ENCODE measurements around the gene SPAG6.

Gene SPAG6

GRCh38 chr10:22445495-22445894 lies 100.2 kb downstream of the SPAG6 start:
- H3K27ac ChIP-seq: no peak overlapping the region
- no peak for TF ChIP-seq ZFX (IDR thresholded peaks at IDR 0.05)
- TF ChIP-seq, protein P1, sequence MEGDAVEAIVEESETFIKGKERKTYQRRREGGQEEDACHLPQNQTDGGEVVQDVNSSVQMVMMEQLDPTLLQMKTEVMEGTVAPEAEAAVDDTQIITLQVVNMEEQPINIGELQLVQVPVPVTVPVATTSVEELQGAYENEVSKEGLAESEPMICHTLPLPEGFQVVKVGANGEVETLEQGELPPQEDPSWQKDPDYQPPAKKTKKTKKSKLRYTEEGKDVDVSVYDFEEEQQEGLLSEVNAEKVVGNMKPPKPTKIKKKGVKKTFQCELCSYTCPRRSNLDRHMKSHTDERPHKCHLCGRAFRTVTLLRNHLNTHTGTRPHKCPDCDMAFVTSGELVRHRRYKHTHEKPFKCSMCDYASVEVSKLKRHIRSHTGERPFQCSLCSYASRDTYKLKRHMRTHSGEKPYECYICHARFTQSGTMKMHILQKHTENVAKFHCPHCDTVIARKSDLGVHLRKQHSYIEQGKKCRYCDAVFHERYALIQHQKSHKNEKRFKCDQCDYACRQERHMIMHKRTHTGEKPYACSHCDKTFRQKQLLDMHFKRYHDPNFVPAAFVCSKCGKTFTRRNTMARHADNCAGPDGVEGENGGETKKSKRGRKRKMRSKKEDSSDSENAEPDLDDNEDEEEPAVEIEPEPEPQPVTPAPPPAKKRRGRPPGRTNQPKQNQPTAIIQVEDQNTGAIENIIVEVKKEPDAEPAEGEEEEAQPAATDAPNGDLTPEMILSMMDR (conservative IDR thresholded peaks at IDR 0.05): no peak

GRCh38 chr10:22447068-22447467 lies 101.8 kb downstream of the SPAG6 start:
- H3K27ac ChIP-seq: no peak overlapping the region

DNA sequence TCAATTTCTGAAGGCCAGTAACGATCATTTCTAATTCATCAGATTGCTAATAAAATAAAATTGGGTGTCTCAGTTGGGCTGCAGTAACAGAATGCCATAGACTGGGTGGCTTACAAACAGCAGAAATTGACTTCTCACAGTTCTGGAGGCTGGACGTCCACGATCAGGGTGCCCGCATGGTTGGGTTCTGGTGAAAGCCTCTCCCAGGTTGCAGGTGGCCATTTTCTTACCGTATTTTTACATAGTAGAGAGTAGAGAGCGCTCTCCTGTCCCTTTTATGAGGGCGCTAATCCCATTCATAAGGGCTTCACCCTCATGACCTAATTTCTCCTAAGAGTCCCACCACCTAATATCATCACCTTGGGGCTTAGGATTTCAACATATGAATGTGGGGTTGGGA lies 106.0 kb downstream of the SPAG6 start:
- TF ChIP-seq, protein P1 (conservative IDR thresholded peaks at IDR 0.05): no peak
- TF ChIP-seq ZFX (IDR thresholded peaks at IDR 0.05): no peak
- no peak overlapping the region for H3K27ac ChIP-seq

More at GRCh38 chr10:22447068-22447467, 101.8 kb downstream of the SPAG6 start:
- TF ChIP-seq ZFX (IDR thresholded peaks at IDR 0.05): no peak
- TF ChIP-seq, protein P1 (conservative IDR thresholded peaks at IDR 0.05): no peak

DNA sequence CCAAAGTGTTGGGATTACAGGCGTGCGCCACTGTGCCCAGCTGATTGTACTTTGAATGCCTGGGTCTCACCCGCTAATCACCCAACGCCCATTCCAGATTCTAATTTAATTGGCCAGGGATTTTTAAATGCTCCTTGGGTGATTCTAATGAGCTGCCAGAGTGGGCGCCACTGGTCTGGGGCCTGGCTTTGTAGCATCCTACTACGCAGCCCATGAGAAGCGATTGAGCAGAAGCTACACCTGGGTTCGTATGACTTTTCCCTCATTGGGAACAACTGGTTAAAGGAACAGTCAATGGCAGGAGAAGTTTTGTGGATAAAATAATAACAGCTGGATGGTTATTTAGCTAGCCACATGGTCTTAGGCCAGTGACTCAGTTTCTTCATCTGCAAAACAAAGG lies 108.0 kb downstream of the SPAG6 start:
- no peak for TF ChIP-seq ZFX (IDR thresholded peaks at IDR 0.05)
- TF ChIP-seq, protein P1 (conservative IDR thresholded peaks at IDR 0.05): no peak
- no peak overlapping the region for H3K27ac ChIP-seq

DNA sequence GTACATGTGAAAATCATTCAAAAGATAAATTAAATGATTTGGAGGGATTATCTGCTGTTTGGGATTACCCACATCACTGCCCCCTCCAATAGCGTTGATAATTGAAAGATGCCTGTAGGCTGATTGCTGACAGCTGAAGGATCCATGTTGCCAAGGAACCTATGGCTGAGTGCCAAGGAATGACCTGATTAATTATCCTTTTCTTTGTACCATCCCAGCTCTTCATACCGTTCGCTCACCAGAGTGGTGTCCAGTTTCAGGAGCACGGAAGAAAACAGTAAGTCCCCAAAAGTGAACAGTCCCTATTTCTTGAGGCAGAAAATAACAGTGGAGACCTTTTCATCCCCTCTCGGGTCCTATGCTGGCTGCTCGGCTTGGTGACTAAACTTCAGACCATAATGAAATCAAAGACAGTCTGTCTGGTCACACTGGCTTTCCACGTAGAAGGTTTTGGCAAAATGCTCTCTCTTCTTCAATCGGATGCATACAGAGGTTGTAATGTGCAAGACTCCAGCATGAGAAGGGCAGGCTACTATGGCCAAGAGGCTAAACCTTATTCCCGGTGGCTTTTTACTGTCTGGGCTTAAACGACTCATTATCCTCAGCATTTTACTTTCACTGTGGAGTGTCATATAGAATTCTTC lies 108.8 kb downstream of the SPAG6 start:
- no peak for TF ChIP-seq ZFX (IDR thresholded peaks at IDR 0.05)
- TF ChIP-seq, protein P1 (conservative IDR thresholded peaks at IDR 0.05): no peak
- no peak overlapping the region for H3K27ac ChIP-seq

DNA sequence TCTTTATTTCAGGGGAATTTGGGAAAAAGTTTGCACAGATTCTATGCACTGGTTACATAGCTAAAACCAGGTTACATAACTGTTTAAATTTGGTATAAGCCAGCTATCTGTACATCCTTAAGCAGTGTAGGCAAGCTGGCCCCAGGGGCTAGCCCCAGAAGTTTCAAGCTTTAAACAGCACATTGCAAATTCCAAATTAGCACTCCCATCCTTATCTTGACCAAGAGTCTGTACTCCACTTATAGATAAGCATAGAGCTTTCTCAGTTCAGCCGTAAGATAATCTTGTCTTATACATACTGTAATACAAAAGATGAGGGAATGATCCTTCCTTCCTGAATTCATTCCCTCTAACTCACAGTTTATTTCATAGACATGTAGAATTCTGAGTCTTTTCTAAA lies 109.3 kb downstream of the SPAG6 start:
- no peak overlapping the region for H3K27ac ChIP-seq
- TF ChIP-seq, protein P1 (conservative IDR thresholded peaks at IDR 0.05): no peak
- TF ChIP-seq ZFX (IDR thresholded peaks at IDR 0.05): no peak

DNA sequence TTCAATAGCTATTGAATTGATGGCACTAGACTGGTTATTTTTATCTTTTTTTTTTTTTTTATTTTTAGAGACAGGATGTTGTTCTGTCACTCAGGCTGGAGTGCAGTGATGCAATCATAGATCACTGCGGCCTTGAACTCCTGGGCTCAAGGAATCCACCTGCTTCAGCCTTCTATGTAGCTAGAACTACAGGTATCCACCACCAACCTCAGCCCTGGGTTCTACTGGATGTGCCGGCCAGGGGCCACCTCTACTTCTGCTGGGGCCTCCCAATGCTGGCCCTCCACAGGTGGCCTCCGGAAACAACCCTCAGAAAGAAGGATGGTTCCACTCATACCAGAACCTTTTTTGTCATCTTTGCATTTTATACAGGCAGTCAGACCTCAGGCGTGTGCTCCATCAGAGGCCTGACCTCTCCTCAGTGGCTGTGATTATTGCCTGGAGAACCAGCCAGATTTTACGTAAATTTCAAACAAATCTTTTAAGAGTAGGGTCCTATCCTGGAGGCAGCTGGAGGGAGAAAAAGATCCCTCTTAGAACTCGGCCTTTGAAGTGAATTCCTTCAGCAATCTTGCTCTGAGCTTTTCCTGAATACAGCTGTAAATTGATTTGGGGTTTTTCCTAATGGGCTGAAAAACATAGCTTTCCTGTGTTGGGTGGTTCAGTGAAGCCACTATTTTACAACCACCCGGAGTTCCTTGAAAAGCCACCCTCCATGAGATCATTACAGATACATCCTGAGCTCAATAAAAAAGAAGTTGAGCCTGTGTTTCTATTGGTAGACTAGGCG lies 110.0 kb downstream of the SPAG6 start:
- H3K27ac ChIP-seq: no peak overlapping the region
- TF ChIP-seq, protein P1 (conservative IDR thresholded peaks at IDR 0.05): no peak
- no peak for TF ChIP-seq ZFX (IDR thresholded peaks at IDR 0.05)
